Measurements from ENCODE around the gene RBM34. TPM values are rescaled to one million over a fixed set of nuclear protein-coding genes. Genes with fewer than 3 reads are reported as not detected.

RBM34 gene
- total RNA-seq, 4 donors from 2014 or later, result 25.4 to 67.9 (median 53.1) TPM

GRCh38 chr1:235136111-235136510 is 24.9 kb downstream of the RBM34 start:
- 58 to 64% methylated on average over 4 of the region's 4 CpGs for WGBS, 2 donors
- intact Hi-C loops (cut with DNase I), result no loop called here

GRCh38 chr1:235134171-235134570 is 26.9 kb downstream of the RBM34 start:
- H3K27ac ChIP-seq, result no peak overlapping the region
- peaks cover 37 to 38% of the 10 kb centered on the region in 2 donors for H3K36me3 ChIP-seq
- no peaks in the 10 kb centered on the region for H3K27me3 ChIP-seq
- no peaks in the 10 kb centered on the region for H3K9me3 ChIP-seq
- H3K4me1 ChIP-seq, result no peaks in the 10 kb centered on the region
- H3K4me3 ChIP-seq (replicated peaks in 1 of 3), result no peak overlapping the region
- DNase-seq, result no peak
- TF ChIP-seq CTCF (IDR thresholded peaks at IDR 0.05) (no peak), POLR2A (IDR thresholded peaks at IDR 0.05) (no peak)
- intact Hi-C loops (cut with DNase I), result no loop called here
- 97 to 98% methylated on average over 12 of the region's 12 CpGs for WGBS, 2 donors

More at GRCh38 chr1:235136111-235136510, 24.9 kb downstream of the RBM34 start:
- TF ChIP-seq POLR2A (IDR thresholded peaks at IDR 0.05) (no peak), CTCF (IDR thresholded peaks at IDR 0.05) (no peak)
- H3K27me3 ChIP-seq, result no peaks in the 10 kb centered on the region
- H3K9me3 ChIP-seq, result no peaks in the 10 kb centered on the region
- H3K27ac ChIP-seq, result no peak overlapping the region
- H3K4me1 ChIP-seq, result no peaks in the 10 kb centered on the region
- no peak overlapping the region for H3K4me3 ChIP-seq (replicated peaks in 1 of 3)
- DNase-seq, result no peak
- H3K36me3 ChIP-seq, result peaks cover 37 to 45% of the 10 kb centered on the region in 2 donors

- no peaks in the 10 kb centered on the region for H3K27me3 ChIP-seq
- TF ChIP-seq CTCF (IDR thresholded peaks at IDR 0.05) (no peak), POLR2A (IDR thresholded peaks at IDR 0.05) (no peak)
- intact Hi-C loops (cut with DNase I), result no loop called here
- DNase-seq, result no peak
- H3K9me3 ChIP-seq, result no peaks in the 10 kb centered on the region
- H3K36me3 ChIP-seq, result peaks cover 37 to 38% of the 10 kb centered on the region in 2 donors
- 98 to 99% methylated on average over 3 of the region's 3 CpGs for WGBS, 2 donors
- no peak overlapping the region for H3K27ac ChIP-seq
- H3K4me1 ChIP-seq, result no peaks in the 10 kb centered on the region
- no peak overlapping the region for H3K4me3 ChIP-seq (replicated peaks in 1 of 3)
Measured at GRCh38 chr1:235133086-235133485, 28.0 kb downstream of the RBM34 start.

GRCh38 chr1:235131961-235132360 is 29.1 kb downstream of the RBM34 start:
- Histone ChIP-seq H3K27ac (no peak overlapping the region), H3K9me3 (no peaks in the 10 kb centered on the region), H3K4me3 (replicated peaks in 1 of 3) (no peak overlapping the region), H3K27me3 (no peaks in the 10 kb centered on the region), H3K36me3 (peaks cover 28 to 31% of the 10 kb centered on the region in 2 donors), H3K4me1 (peaks cover 3 to 7% of the 10 kb centered on the region in 2 donors)
- no peak for DNase-seq
- TF ChIP-seq CTCF (IDR thresholded peaks at IDR 0.05) (no peak), POLR2A (IDR thresholded peaks at IDR 0.05) (no peak)
- 77 to 78% methylated on average over 6 of the region's 6 CpGs for WGBS, 2 donors
- intact Hi-C loops (cut with DNase I), result no loop called here

GRCh38 chr1:235130766-235131270 is 30.2 kb downstream of the RBM34 start:
- Histone ChIP-seq H3K4me3 (replicated peaks in 1 of 3) (no peak overlapping the region), H3K27me3 (no peaks in the 10 kb centered on the region), H3K9me3 (no peaks in the 10 kb centered on the region), H3K27ac (no peak overlapping the region), H3K4me1 (peaks cover 9 to 10% of the 10 kb centered on the region in 2 donors), H3K36me3 (peaks cover 17 to 21% of the 10 kb centered on the region in 2 donors)
- intact Hi-C loops (cut with DNase I), result no loop called here
- 89 to 91% methylated on average over 7 of the region's 7 CpGs for WGBS, 2 donors
- DNase-seq, result no peak
- TF ChIP-seq POLR2A (IDR thresholded peaks at IDR 0.05) (no peak), CTCF (IDR thresholded peaks at IDR 0.05) (no peak)

Data from thyroid gland (tissue), 4 donors.